Measurements from ENCODE around the gene LRRC7.
"Not testable (repeated sequence)": the region's sequence is repeated elsewhere in the genome, so short reads cannot be mapped to it uniquely, and the experiment has no call there.

LRRC7 gene

DNA sequence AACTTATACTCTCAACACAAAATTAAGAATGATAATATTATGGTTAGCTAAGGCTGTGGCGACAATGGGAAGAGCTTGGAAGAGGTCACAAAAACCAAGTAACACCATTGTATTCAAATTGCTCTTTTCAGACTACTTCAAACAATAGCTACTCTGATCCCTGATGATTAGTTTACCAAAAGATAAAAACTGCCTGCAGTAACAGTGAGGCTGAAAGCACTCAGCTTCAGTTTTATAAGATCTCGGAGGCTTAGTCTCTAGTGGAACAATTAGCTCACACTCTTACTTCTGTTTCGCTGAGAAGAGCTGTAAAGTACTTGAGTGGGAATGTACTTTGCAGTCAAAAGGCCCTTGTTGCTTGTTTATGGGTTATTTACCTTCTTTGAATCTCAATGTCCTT lies 278.5 kb downstream of the LRRC7 start:
- Histone ChIP-seq H3K36me3 (ENCODE audit: insufficient read depth, low read length) (no peaks in the 10 kb centered on the region), H3K4me2 (ENCODE audit: low read length) (no peak overlapping the region), H3K27me3 (ENCODE audit: control insufficient read depth, insufficient read depth, low read length) (no peaks in the 10 kb centered on the region)

DNA sequence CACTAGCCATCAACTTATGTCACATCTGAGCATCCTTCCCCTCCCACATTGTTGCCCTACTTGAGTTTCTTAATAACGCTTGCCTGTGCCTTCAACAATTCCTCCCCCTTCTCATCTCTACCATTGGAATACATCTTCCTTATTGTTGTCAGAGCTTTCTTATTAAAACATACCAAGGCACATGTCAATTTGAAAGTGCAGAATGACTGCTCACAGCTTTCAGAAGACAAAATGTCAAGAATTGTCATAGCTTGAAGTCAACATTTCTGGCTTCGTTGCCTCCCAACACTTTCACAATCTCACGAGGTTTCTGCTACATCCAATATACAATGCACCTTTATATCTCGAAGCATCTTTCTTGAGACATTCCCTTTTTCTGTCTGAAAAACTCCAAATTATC lies 279.9 kb downstream of the LRRC7 start:
- no peaks in the 10 kb centered on the region for H3K27me3 ChIP-seq (ENCODE audit: control insufficient read depth, insufficient read depth, low read length)
- H3K4me2 ChIP-seq (ENCODE audit: low read length): no peak overlapping the region
- H3K4me3 ChIP-seq (ENCODE audit: low read length): no peak overlapping the region
- no peak overlapping the region for H3K9ac ChIP-seq (ENCODE audit: low read depth, low read length)
- no peaks in the 10 kb centered on the region for H3K9me3 ChIP-seq (replicated peaks; ENCODE audit: low read length)
- H3K36me3 ChIP-seq (ENCODE audit: insufficient read depth, low read length): no peaks in the 10 kb centered on the region
- no peaks in the 10 kb centered on the region for H3K4me1 ChIP-seq (ENCODE audit: control insufficient read depth, insufficient read depth, low read length)

More for the DNA sequence above, 278.5 kb downstream of the LRRC7 start:
- H3K9me3 ChIP-seq (replicated peaks; ENCODE audit: low read length): no peaks in the 10 kb centered on the region
- no peak overlapping the region for H3K4me3 ChIP-seq (ENCODE audit: low read length)
- H3K4me1 ChIP-seq (ENCODE audit: control insufficient read depth, insufficient read depth, low read length): no peaks in the 10 kb centered on the region
- no peak overlapping the region for H3K9ac ChIP-seq (ENCODE audit: low read depth, low read length)

- Histone ChIP-seq H3K9me3 (replicated peaks; ENCODE audit: low read length) (no peaks in the 10 kb centered on the region), H3K36me3 (ENCODE audit: insufficient read depth, low read length) (no peaks in the 10 kb centered on the region), H3K9ac (ENCODE audit: low read depth, low read length) (no peak overlapping the region), H3K27me3 (ENCODE audit: control insufficient read depth, insufficient read depth, low read length) (no peaks in the 10 kb centered on the region), H3K4me3 (ENCODE audit: low read length) (no peak overlapping the region), H3K4me1 (ENCODE audit: control insufficient read depth, insufficient read depth, low read length) (no peaks in the 10 kb centered on the region), H3K4me2 (ENCODE audit: low read length) (no peak overlapping the region)
These were observed 284.4 kb downstream of the LRRC7 start for GRCh38 chr1:69852151-69852550.

- no peak overlapping the region for H3K4me2 ChIP-seq (ENCODE audit: low read length)
- H3K4me3 ChIP-seq (ENCODE audit: low read length): no peak overlapping the region
- no peaks in the 10 kb centered on the region for H3K36me3 ChIP-seq (ENCODE audit: insufficient read depth, low read length)
- no peaks in the 10 kb centered on the region for H3K4me1 ChIP-seq (ENCODE audit: control insufficient read depth, insufficient read depth, low read length)
- H3K27me3 ChIP-seq (ENCODE audit: control insufficient read depth, insufficient read depth, low read length): no peaks in the 10 kb centered on the region
- H3K9ac ChIP-seq (ENCODE audit: low read depth, low read length): no peak overlapping the region
- H3K9me3 ChIP-seq (replicated peaks; ENCODE audit: low read length): no peaks in the 10 kb centered on the region
These were observed 285.0 kb downstream of the LRRC7 start for GRCh38 chr1:69852706-69853105.

DNA sequence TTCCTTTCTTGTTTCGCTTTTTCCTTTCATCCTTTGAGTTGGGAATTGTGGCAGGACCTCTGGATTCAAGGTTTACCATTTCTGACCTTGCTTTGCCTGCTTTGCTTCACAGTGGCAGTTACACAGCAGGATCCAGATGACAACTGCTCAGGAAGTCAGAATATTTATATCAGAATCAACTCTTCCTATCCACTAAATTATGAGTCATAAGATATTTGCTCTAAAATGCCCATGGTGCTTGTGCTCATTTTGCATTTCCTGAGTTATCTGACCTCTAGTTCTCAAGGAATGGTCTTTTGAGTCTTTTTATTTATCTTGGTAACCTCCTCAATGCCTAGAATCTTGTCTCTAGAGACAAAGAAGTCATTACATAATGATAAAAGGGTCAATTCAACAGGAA lies 290.8 kb downstream of the LRRC7 start:
- Histone ChIP-seq H3K9me3 (replicated peaks; ENCODE audit: low read length) (no peaks in the 10 kb centered on the region), H3K36me3 (ENCODE audit: insufficient read depth, low read length) (no peaks in the 10 kb centered on the region), H3K9ac (ENCODE audit: low read depth, low read length) (no peak overlapping the region), H3K4me3 (ENCODE audit: low read length) (no peak overlapping the region), H3K27me3 (ENCODE audit: control insufficient read depth, insufficient read depth, low read length) (no peaks in the 10 kb centered on the region), H3K4me1 (ENCODE audit: control insufficient read depth, insufficient read depth, low read length) (peaks cover 11% of the 10 kb centered on the region), H3K4me2 (ENCODE audit: low read length) (no peak overlapping the region)

DNA sequence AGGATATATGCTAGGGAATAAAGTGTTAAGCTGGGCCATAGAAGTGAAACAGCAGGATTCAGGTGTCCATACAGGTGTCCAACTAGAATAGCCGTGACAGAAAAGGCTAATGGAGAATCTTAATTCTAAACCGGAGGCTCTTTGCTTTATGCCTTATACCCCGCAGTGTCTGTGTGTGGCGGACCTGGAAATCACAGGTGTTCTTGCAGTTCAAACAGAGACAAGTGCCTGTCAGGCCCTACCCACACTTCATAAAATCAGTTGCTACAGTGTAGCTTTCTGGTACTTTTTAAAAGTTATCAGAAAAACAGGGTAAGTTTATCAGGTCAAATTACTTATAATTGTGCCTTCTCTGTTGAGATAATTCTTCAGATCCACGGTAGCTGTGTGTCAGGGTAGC lies 293.9 kb downstream of the LRRC7 start:
- H3K27me3 ChIP-seq (ENCODE audit: control insufficient read depth, insufficient read depth, low read length): no peaks in the 10 kb centered on the region
- H3K9me3 ChIP-seq (replicated peaks; ENCODE audit: low read length): no peaks in the 10 kb centered on the region
- H3K4me3 ChIP-seq (ENCODE audit: low read length): no peak overlapping the region
- H3K36me3 ChIP-seq (ENCODE audit: insufficient read depth, low read length): no peaks in the 10 kb centered on the region
- peaks cover 11% of the 10 kb centered on the region for H3K4me1 ChIP-seq (ENCODE audit: control insufficient read depth, insufficient read depth, low read length)
- no peak overlapping the region for H3K4me2 ChIP-seq (ENCODE audit: low read length)
- H3K9ac ChIP-seq (ENCODE audit: low read depth, low read length): no peak overlapping the region

DNA sequence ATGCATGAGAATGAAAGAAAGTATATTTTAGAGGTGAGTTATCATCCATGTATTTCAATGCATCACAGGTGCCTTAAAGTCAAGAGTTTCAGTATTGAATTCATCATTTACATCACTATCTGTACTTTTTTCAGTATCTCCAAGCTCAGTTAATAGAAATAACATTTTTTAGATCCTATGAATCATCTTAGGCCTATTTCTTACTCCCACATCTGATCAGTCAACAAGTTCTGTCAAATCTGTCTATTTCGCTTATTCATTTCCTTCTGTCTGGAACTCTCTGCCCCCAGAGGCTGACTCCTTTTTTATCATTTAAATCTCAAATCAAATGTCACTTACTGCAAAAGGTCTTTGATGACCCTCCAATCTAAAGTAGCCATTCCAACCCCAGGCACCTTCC lies 295.2 kb downstream of the LRRC7 start:
- no peaks in the 10 kb centered on the region for H3K9me3 ChIP-seq (replicated peaks; ENCODE audit: low read length)
- no peaks in the 10 kb centered on the region for H3K36me3 ChIP-seq (ENCODE audit: insufficient read depth, low read length)
- peaks cover 11% of the 10 kb centered on the region for H3K4me1 ChIP-seq (ENCODE audit: control insufficient read depth, insufficient read depth, low read length)
- no peak overlapping the region for H3K9ac ChIP-seq (ENCODE audit: low read depth, low read length)
- H3K27me3 ChIP-seq (ENCODE audit: control insufficient read depth, insufficient read depth, low read length): no peaks in the 10 kb centered on the region
- H3K4me2 ChIP-seq (ENCODE audit: low read length): no peak overlapping the region
- H3K4me3 ChIP-seq (ENCODE audit: low read length): no peak overlapping the region

DNA sequence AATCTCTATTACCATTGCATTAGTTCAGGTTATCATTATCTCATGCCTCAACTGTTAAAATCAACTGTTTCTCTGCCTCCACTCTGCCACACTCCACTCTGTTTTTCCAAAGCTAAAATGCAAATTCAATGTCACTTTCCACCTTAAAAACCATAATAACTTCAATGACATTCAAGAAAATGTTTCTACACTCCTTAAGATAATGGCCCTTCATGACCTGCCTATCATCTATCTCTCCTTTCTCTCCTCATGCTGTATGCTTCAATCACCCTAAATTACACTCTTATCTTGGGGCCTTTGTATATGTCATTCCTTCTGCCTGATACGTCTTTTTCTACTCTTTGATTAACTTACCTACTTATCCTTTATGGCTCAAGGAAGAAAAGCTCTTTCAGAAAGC lies 296.0 kb downstream of the LRRC7 start:
- H3K27me3 ChIP-seq (ENCODE audit: control insufficient read depth, insufficient read depth, low read length): no peaks in the 10 kb centered on the region
- H3K9me3 ChIP-seq (replicated peaks; ENCODE audit: low read length): no peaks in the 10 kb centered on the region
- no peaks in the 10 kb centered on the region for H3K36me3 ChIP-seq (ENCODE audit: insufficient read depth, low read length)
- H3K9ac ChIP-seq (ENCODE audit: low read depth, low read length): no peak overlapping the region
- H3K4me2 ChIP-seq (ENCODE audit: low read length): no peak overlapping the region
- H3K4me3 ChIP-seq (ENCODE audit: low read length): no peak overlapping the region
- peaks cover 6% of the 10 kb centered on the region for H3K4me1 ChIP-seq (ENCODE audit: control insufficient read depth, insufficient read depth, low read length)

- Histone ChIP-seq H3K27me3 (ENCODE audit: control insufficient read depth, insufficient read depth, low read length) (no peaks in the 10 kb centered on the region), H3K4me3 (ENCODE audit: low read length) (no peak overlapping the region), H3K4me2 (ENCODE audit: low read length) (no peak overlapping the region), H3K36me3 (ENCODE audit: insufficient read depth, low read length) (no peaks in the 10 kb centered on the region), H3K9me3 (replicated peaks; ENCODE audit: low read length) (no peaks in the 10 kb centered on the region), H3K4me1 (ENCODE audit: control insufficient read depth, insufficient read depth, low read length) (no peaks in the 10 kb centered on the region), H3K9ac (ENCODE audit: low read depth, low read length) (no peak overlapping the region)
These were observed 303.7 kb downstream of the LRRC7 start for GRCh38 chr1:69871412-69871811.

DNA sequence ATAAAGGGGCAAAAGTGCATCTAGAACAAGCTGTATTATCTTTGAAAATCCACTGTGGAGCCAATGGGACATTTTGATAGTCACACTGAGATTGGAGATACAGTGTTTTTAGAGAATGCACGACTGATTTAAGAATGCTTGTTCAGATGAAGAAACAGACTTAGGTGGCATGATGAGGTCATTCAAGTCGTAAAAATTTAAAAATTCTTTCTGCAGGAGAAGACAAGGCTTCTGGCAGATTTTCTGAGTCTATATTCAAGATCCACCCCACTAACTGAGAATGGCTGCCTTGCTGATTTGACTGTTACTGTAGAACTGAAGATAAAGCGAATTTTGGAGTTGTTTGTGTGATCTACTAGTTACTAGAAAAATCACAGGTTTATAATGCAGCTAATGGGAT lies 310.6 kb downstream of the LRRC7 start:
- no peak overlapping the region for H3K4me2 ChIP-seq (ENCODE audit: low read length)
- H3K9ac ChIP-seq (ENCODE audit: low read depth, low read length): no peak overlapping the region
- H3K4me3 ChIP-seq (ENCODE audit: low read length): no peak overlapping the region

DNA sequence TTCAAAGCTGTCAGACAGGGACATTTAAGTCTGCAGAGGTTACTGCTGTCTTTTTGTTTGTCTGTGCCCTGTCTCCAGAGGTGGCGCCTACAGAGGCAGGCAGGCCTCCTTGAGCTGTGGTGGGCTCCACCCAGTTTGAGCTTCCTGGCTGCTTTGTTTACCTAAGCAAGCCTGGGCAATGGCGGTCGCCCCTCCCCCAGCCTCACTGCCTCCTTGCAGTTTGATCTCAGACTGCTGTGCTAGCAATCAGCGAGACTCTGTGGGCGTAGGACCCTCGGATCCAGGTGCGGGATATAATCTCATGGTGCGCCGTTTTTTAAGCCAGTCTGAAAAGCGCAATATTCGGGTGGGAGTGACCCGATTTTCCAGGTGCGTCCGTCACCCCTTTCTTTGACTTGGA lies 320.3 kb downstream of the LRRC7 start:
- not testable (repeated sequence) for H3K4me2 ChIP-seq (ENCODE audit: low read length); H3K4me3 ChIP-seq (ENCODE audit: low read length); H3K4me1 ChIP-seq (ENCODE audit: control insufficient read depth, insufficient read depth, low read length); H3K9me3 ChIP-seq (replicated peaks; ENCODE audit: low read length); H3K9ac ChIP-seq (ENCODE audit: low read depth, low read length); H3K27me3 ChIP-seq (ENCODE audit: control insufficient read depth, insufficient read depth, low read length); H3K36me3 ChIP-seq (ENCODE audit: insufficient read depth, low read length)

More for the DNA sequence above, 310.6 kb downstream of the LRRC7 start:
- H3K27me3 ChIP-seq (ENCODE audit: control insufficient read depth, insufficient read depth, low read length): no peaks in the 10 kb centered on the region
- H3K36me3 ChIP-seq (ENCODE audit: insufficient read depth, low read length): no peaks in the 10 kb centered on the region
- no peaks in the 10 kb centered on the region for H3K9me3 ChIP-seq (replicated peaks; ENCODE audit: low read length)
- H3K4me1 ChIP-seq (ENCODE audit: control insufficient read depth, insufficient read depth, low read length): no peaks in the 10 kb centered on the region

DNA sequence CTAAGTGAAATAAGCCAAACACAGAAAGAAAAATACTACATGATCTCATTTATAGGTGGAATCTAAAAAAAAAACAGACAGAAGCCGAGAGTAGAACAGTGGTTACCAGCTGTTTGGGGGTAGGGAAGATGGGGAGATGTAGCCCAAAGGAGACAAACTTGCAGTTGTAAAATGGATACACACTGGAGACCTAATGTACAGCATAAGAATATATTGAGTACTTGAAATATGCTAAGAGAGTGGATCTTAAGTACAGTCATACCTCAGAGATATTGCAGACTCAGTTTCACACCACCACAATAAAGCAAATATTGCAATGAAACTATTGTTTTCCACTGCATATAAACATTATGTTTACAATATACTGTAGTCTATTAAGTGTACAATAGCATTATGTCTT lies 320.9 kb downstream of the LRRC7 start:
- H3K4me1 ChIP-seq (ENCODE audit: control insufficient read depth, insufficient read depth, low read length): no peaks in the 10 kb centered on the region

More for the DNA sequence above, 320.9 kb downstream of the LRRC7 start:
- H3K9me3 ChIP-seq (replicated peaks; ENCODE audit: low read length): no peaks in the 10 kb centered on the region
- no peak overlapping the region for H3K4me2 ChIP-seq (ENCODE audit: low read length)
- no peaks in the 10 kb centered on the region for H3K27me3 ChIP-seq (ENCODE audit: control insufficient read depth, insufficient read depth, low read length)
- H3K9ac ChIP-seq (ENCODE audit: low read depth, low read length): no peak overlapping the region
- no peak overlapping the region for H3K4me3 ChIP-seq (ENCODE audit: low read length)
- no peaks in the 10 kb centered on the region for H3K36me3 ChIP-seq (ENCODE audit: insufficient read depth, low read length)
